NCI-H226 (cell line): ENCODE data around the gene SNU13.
"Not testable (repeated sequence)": the region's sequence is repeated elsewhere in the genome, so short reads cannot be mapped to it uniquely, and the experiment has no call there.

ENCODE experiments used
- DNase-seq: peaks from one replicate; pipeline ENCODE4 v3.0.0-alpha.2; 2015

Gene SNU13

DNA sequence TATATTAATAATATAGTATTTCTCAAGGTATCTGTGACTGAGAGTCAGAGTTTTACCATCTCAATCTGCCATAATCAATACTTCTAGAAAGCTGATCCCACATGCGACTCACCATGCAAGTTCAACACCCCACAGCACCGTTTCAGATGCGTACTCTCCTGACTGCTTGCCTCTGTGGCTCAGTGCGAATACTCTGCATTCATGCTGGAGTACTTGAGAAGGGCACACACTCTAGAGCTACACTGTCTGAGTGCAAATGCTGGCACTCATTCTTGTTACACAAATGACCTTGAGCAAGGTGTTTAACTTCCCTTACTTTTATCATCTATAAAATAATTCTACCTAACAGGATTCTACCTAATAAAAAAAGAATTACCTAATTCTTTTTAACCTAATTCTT is 12.5 kb downstream of the SNU13 start:
- no peak for DNase-seq

DNA sequence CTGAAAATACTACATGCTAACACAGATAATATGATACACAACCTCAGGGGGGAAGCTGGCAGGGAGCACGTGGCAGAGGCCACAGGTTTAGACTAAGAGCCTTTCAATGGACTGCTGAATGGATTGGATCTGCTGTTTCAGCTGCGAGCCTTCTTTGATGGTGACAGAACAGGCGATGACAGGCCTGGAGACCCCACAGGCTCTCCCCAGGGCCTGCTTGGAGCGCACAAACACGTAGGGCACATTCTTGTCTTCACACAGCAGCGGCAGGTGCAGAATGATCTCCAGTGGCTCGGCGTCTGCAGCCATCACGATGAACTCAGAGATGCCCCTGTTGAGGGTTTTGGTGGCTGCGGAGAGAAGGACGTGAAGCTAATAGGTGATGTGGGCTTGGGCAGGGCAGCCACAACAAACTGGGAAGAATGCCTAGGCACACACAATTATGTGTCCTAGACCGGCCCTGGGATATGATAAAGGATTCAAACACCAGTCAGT is 13.8 kb downstream of the SNU13 start:
- DNase-seq = no peak

DNA sequence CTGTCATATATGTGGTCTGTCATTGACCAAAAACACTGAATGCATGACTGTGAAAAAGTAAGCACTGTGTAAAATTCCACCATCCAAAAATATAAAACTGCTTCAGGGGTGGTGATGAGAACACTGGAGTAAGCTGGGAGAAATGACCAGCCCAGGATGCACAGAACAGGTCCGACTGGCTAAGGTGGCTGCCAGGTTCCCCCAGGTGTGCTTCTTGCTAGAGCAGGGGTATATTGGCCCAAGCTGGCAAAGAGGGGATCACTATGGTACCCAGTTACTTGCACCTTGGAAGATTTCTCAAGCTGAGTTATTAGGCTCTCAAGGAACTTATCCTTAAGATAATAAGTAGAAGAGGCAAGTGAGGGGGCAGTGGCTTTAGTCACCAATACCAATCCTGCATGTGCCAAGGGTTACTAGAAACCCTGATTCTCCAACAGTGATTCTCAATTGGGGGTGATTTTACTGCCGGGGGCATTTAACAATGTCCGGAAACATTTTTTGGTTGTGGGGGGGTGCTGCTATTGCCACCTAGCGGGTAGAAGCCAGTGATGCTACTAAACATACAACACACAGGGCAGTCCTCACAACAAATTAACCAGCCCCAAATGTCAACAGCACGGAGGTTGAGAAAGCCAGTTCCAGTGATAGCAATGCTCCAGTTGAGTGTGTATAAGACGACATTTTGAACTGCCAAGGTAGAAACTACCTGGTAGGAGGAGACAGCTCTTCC is 15.7 kb downstream of the SNU13 start:
- DNase-seq = no peak

DNA sequence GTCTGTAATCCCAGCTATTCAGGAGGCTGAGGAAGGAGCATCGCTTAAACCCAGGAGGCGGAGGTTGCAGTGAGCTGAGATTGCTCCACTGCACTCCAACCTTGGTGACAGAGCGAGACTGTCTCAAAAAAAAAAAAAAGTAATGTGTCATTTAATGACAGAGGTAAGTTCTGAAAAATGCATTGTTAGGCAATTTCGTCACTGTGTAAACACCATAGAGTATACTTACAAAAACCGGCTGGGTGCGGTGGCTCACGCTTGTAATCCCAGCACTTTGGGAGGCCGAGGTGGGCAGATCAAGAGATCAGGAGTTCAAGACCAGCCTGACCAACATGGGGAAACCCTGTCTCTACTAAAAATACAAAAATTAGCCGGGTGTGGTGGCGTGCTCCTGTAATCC is 16.6 kb downstream of the SNU13 start:
- DNase-seq = not testable (repeated sequence)

DNA sequence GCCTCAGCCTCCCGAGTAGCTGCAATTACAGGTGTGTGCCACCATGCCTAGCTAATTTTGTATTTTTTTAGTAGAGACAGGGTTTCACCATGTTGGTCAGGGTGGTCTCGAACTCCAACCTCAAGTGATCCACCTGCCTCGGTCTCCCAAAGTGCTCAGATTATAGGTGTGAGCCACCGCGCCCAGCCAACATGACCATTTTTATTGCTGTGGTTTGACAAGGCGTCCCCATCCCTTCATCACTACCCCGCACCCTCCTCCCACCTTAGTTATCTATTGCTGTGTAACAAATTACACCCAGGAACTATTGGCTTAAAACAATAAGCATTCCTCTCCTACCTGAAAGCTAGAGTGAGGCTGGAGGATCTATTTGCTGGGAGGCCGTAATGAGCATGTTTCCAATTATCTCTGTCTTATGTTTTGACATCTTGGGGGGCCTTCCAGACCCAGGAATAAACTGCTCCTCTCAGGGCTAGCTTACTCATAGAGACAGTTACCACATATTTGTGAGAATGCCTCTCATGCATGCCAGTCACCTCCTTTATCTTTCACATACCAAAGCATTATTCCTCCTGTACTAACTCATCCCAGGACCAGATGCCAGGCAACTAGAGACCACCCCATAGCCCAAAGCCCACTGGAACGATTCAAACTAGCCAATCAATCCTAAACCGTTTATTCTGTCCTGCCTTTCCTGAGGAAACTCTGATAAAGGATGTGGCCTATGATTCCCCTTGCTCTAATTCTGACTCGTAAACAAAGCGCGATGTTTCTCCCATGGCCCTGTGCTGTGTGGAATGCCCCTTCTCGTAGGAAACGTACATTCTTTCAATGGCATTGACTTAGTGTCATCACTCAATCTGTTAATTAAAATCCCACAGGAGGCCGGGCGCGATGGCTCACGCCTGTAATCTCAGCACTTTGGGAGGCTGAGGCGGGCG is 19.4 kb downstream of the SNU13 start:
- peak; percentile 77 for DNase-seq

DNA sequence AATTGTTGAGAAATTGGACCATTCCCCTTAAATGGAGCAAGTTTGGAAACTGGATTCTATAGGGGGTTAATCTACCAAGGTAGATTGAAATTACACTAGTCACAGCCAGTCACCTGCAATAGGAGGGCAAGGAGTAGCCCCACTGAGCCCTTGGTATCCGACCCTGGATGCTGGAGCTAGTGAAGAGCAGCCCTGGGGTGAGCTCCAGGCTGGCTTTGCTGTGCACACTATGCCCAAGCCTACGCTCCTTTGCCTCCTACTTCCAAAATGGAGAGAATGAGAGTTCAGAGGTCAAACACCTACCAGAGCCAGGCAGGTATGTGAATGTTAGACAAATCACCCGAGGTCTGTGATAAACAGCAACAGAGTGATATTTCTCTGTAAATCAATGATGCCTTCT is 23.7 kb downstream of the SNU13 start:
- no peak for DNase-seq

DNA sequence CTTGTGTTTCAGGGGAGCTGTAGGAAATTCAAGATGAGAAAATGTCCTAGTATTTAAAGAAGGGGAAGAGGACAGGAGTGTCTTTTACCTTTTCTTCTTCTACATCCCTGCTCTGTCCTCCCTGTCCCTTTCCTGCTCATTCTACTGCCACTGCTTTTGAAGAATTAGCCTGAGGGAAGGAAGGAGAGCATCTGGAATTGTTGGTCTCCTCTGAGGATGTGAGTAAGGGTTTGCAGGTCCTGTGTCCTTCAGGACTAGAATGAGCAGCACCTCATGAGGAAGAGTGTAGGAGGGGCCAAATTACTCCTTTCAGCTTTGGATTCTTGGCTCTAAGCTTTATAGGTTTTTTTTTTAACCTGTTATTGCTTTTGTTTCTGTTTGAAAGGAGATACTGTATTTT is 24.2 kb downstream of the SNU13 start:
- DNase-seq = no peak

DNA sequence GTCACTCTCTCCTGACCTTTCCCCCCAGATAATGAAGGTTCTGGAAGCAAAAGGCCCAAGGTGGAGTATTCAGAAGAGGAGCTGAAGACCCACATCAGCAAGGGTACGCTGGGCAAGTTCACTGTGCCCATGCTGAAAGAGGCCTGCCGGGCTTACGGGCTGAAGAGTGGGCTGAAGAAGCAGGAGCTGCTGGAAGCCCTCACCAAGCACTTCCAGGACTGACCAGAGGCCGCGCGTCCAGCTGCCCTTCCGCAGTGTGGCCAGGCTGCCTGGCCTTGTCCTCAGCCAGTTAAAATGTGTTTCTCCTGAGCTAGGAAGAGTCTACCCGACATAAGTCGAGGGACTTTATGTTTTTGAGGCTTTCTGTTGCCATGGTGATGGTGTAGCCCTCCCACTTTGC is 25.1 kb downstream of the SNU13 start:
- DNase-seq = not testable (repeated sequence)

DNA sequence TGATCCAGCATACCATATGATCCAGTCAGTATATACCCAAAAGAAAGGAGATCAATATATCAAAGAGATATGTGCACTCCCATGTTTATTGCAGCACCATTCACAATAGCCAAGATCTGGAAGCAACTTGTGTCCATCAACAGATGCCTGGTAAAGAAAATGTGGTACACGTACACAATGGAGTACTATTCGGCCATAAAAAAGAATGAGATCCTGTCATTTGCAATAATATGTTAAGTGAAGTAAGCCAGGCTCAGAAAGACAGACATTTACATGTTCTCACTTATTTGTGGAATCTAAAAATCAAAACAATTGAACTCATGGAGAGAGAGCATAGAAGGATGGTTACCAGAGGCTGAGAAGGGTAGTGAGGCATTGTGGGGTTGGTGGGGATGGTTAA is 27.0 kb downstream of the SNU13 start:
- DNase-seq = no peak

DNA sequence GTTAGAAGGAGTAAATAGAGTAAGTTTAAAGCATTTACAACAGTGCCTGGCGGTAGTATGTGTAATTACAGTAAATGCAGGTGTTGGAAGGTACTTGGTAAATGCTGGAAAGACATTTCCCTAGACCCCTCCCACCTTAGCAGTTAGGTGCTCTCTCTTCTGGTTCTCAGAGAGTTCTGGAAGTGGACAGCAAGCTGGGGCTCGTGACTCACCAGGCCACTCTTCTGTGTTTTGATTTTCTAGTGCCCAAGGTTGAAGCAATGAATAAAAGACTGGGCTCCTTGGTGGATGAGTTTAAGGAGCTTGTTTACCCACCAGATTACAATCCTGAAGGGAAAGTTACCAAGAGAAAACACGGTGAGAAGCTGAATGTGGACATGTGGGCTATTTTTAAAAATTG is 27.6 kb downstream of the SNU13 start:
- no peak for DNase-seq

DNA sequence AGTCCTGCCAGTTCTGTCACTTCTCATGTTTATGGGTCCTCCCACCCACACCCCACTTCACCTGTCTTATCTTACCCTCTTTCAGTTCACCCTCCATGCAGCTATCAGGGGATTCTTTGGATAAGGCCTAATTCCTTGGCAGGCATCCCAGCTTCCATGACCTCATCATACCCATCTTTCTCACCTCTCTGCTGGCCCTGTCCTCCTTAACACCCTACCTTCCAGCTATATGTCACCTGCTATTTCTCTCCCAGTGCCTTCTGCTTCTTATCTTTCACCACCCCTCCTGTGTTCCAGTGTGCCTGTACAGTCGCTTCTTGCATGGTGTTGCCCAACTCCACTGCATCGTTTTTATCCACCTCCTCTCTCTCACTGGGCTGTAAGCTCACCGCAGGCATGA is 28.3 kb downstream of the SNU13 start:
- DNase-seq = peak; percentile 42

DNA sequence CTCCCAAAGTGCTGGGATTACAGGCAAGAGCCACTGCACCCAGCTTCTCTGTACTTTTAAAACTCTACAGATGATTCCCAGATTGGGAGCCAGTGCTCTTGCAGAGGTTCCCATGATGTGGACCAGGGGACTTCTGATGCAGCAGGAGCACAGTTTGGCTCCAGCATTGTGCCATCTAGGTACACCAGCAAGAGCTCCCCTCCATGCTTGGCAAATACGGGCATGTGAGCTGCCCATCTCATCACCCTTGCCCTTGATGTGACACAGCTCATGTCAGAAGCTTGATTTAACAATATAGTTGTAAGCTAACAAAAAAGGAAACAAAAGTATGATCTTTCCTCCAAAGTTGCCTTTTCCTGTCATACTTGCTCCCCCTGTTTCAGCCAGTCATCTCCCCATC is 28.7 kb downstream of the SNU13 start:
- DNase-seq = no peak

DNA sequence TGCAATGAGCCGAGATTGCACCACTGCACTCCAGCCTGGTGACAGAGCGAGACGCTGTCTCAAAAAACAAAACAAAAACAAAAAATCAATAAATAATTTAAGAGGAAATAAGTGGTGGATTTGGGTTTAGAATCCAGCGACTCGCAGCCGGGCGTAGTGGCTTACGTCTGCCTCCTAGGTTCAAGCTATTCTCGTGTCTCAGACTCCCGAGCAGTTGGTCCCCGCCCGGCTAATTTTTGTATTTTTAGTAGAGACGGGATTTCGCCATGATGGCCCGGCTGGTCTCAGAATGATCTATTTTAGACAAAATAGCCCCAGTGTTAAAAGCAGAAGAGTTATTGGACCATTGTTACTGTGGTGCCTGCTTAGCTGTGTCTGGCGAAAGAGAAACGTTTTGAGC is 29.8 kb downstream of the SNU13 start:
- DNase-seq = no peak

DNA sequence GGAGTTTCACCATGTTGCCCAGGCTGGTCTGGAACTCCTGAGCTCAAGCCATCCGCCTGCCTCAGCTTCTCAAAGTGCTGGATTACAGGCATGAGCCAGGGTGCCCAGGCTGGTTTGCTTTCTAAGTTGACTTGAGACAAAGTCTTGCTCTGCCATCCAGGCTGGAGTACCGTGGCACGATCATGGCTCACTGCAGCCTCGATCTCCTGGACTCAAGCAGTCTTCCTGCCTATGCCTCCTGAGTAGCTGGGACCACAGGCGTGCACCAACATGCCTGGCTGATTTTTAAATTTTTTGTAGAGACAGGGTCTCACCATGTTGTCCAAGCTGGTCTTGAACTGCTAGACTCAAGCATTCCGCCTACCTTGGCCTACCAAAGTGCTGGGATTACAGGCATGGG is 31.0 kb downstream of the SNU13 start:
- DNase-seq = no peak

DNA sequence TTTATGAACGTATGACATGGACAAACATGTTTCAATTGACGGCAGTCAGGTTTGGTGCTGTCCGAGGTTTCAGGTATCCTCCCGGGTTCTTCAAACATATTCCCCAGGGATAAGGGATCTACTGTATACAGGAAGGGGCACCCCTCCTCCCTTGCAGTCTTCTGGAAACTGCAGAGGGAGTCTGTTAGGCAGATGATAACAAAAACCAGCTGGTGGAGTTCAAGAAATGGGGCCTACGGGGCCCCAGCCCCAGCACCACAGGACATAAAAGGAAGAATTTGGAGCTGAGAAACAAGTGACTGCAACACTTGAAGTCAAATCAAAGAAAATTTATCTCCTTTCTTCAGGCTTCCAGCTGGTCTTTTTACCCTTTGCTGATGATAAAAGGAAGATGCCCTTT is 32.1 kb downstream of the SNU13 start:
- no peak for DNase-seq

DNA sequence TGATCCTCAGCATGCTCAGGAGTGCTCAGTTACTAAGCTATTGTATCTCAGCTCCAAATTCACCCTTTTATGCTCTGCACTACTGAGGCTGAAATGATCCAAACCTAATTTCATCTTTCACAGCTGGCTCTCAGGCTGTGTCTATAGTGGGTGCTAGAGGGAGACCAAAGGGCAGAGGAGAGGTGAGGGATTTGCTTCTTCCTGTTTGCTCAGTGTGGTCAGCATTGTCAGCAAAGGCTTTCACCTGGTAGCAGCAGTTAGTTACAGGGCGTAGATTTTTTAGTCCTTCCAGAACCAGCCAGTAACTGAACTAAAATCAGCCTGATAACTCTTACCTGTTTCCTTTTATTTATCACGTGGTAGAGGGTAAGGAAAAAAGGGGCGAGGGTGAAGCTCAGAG is 34.3 kb downstream of the SNU13 start:
- DNase-seq = no peak

DNA sequence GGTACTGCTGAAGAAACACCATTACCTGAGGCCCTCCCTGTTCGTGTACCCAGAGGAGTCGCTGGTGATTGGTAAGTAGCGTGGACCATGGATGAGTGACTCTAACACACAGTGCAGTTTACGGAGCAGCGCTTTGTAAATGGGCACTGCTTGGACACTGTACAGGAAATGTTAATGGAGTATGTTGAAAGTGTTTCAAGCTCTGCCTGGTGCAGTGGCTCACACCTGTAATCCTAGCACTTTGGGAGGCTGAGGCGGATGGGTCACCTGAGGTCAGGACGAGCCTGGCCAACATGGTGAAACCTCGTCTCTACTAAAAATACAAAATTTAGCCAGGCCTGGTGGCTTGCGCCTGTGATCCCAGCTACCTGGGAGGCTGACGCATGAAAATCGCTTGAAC is 37.8 kb downstream of the SNU13 start:
- no peak for DNase-seq

DNA sequence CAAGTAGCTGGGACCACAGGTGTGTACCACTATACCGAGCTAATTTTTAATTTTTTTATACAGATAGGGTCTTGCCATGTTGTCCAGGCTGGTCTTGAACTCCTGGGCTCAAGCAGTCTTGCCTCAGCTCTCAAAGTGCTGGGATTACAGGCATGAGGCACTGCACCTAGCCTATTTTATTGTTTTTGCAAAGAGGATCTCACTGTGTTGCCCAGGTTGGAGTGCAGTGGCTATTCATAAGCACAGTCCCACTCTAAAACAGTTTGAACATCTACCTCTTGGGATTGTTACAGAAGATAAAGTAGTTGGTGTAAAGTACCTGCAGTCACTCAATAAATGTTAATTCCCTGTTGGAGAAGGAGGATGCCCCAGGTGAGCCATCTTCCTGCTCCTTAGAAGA is 38.4 kb downstream of the SNU13 start:
- no peak for DNase-seq

DNA sequence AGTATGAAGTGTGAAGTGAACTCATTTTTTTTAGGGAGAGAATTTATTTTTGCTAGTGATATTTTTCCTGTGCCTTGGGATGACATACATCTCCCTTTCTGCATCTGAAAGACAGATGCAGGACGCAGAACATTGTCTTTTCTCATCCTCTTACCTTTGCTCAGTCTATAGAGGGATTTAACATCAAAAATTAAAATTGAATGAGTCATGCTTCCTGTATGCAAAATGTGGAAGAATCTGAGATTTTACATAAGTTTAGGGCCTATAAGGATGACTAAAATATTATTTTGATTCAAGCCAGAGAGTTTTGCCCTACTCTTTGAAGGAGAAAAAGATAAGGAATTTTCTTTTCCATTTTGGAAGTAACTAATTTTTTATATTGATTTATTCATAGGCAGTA is 40.2 kb downstream of the SNU13 start:
- no peak for DNase-seq

DNA sequence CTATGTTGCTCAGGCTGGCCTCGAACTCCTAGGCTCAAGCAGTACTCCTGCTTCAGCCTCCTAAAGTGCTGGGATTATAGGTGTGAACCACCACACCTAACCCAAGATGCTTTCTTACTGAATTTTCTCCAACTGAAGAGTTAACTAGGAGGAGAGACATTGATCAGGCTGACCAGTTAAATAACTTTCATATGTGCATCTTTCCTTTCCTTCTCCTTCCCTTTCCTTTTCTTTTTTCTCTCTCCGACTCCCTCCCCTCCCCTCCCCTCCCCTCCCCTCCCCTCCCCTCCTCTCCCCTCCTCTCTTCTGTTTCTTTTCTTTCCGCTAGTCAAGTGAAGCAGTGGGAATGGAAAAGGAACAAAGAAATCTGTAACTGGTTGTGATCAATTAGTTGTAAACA is 40.9 kb downstream of the SNU13 start:
- DNase-seq = no peak

DNA sequence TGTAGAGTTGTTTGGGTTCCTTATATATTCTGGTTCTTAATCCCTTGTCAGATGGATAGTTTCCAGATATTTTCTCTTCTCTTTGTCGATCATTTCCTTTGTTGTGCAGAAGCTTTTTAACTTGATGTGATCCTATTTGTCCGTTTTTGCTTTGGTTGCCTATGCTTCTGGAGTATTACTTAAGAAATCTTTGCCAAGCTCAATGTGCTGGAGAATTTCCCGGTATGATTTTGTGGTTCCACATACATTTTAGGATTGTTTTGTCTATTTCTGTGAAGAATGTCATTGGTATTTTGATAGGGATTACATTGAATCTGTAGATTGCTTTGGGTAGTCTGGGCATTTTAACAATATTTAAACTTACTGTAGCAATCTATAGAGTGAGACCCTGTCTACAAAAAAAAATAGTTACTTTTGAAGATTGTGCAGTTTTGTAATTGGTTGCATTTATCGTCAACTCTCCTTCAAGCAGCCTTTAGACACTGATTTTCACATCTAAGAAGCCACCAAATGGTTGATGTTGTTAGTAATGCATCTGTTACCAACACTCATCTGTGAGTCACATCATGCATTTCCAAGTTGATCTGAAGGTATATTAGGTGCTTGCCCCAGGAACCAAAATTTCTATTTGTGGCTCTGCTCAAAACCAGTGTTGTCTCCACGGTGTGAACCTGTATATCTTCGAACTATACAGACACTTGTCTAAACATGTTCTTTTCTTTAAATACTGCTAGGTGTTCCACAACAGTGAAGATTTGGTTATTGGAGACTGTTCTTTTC is 46.1 kb downstream of the SNU13 start:
- no peak for DNase-seq

DNA sequence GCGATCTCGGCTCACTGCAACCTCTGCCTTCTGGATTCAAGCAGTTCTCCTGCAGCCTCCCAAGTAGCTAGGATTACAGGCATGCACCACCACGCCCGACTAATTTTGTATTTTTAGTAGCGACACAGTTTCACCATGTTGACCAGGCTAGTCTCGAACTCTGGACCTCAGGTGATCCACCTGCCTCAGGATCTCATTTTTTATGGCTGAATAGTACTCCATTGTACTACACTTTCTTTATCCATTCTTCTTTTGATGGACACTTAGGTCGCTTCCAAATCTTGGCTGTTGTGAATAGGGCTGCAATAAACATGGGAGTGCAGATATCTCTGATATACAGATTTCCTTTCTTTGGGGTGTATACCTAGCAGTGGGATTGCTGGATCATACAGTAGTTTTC is 46.8 kb downstream of the SNU13 start:
- no peak for DNase-seq

DNA sequence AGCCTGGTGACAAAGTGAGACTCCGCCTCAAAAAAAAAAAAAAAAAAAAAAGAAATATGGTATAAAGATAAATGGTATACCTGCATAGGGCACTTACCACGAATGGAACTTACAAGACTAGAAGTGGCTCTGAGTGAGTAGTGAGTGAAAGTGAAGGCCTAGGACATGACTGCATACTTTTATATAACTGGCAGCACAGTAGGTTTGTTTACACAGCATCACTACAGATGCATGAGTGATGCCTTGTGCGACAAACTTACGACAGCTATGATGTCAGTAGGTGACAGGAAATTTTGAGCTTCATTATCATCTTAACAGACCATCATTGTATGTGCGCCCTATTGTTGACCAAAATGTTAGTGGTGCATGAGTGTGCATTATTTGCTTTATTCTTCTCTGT is 49.9 kb downstream of the SNU13 start:
- DNase-seq = no peak
